OCI-LY1 (cell line): Measurements from ENCODE around the gene HSPBAP1.

Source experiments
- CTCF ChIP-seq: fragments of 200-600 bp; sonication (generic), shearing (Covaris generic); IDR thresholded peaks from 2 replicates; pipeline ENCODE4 v1.5.1; 2017; ENCODE audit warnings: mild to moderate bottlenecking, antibody characterized with exemption, low read length, moderate library complexity, mixed read lengths
- EZH2 ChIP-seq: fragments of 200-600 bp; sonication (generic), shearing (Covaris generic); IDR thresholded peaks from 2 replicates; pipeline ENCODE4 v1.8.0; 2017; ENCODE audit warnings: borderline replicate concordance, mixed run types, mild to moderate bottlenecking, antibody characterized with exemption, low read length, moderate library complexity, mixed read lengths

GRCh38 chr3:122770521-122771202 is 23.0 kb downstream of the HSPBAP1 start:
- TF ChIP-seq CTCF (no peak), EZH2 (no peak)
